Mucosa of descending colon (tissue), 3 donors: ENCODE results near the gene TMEM114. TPM values are rescaled to one million over a fixed set of nuclear protein-coding genes. Genes with fewer than 3 reads are reported as not detected.

Experiments used
- ATAC-seq: fragments of 200-7000 bp; cut with Tn5 transposase; one replicate; pipeline ENCODE4 v1.9.1; 2020; ENCODE audit warnings: mild to moderate bottlenecking, moderate library complexity
- DNase-seq, 3 donors: peaks; one replicate each; pipeline ENCODE4 v3.0.0-alpha.2; 2020
- H3K36me3 ChIP-seq: fragments of 200-600 bp; one replicate; pipeline ENCODE4 v1.8.0; 2021; ENCODE audit warnings: low read depth, mild to moderate bottlenecking
- H3K4me1 ChIP-seq: fragments of 200-600 bp; one replicate; pipeline ENCODE4 v1.8.0; 2021; ENCODE audit warnings: low read depth, mild to moderate bottlenecking
- H3K4me3 ChIP-seq: fragments of 200-600 bp; one replicate; pipeline ENCODE4 v1.8.0; 2021; ENCODE audit warnings: mild to moderate bottlenecking
- H3K9me3 ChIP-seq: fragments of 200-600 bp; one replicate; pipeline ENCODE4 v1.8.0; 2021; ENCODE audit warnings: mild to moderate bottlenecking
- intact Hi-C, 2 donors: fragments of 100-400 bp; cut with DNase I in 1 of 2; cut with micrococcal nuclease in 1 of 2; formaldehyde crosslinking; loops; one replicate each; pipeline versions ENCODE4 v1.11.0 to v1.11.1; 2022; cut with DNase I, micrococcal nuclease
- total RNA-seq, 3 donors: library from RNA; stranded (reverse); fragmentation: NEBNext Ultra II Directional in 2 of 3; extraction: Animal tissue kit (Norgen Biotek cat#: 25700) in 2 of 3; gene quantifications; one replicate each; pipeline versions ENCODE4 v1.2.1 to v1.2.4, GENCODE V29; 2021 to 2023
- TF ChIP-seq, protein P1 (sequence below): fragments of 200-600 bp; IDR thresholded peaks from one replicate; pipeline ENCODE4 v1.8.0; 2022; ENCODE audit warnings: antibody characterized with exemption, mild to moderate bottlenecking
- donor health status: DM: no; HTN: no; CAD: no; lungs with moderate emphysema.
- donor health status: DM: no; HTN: no; CAD: no.
- donor health status: DM: no; HTN: yes; CAD: no.

The TMEM114 gene
- total RNA-seq, 3 donors from 2014 or later = 0.60 TPM; not detected in 2

GRCh38 chr16:8581831-8582580, 8.3 kb downstream of the TMEM114 start:
- no peaks in the 10 kb centered on the region for H3K9me3 ChIP-seq
- ATAC-seq (peak; percentile 43), DNase-seq (peak in 1 of 3 donors; percentile 16)
- no peaks in the 10 kb centered on the region for H3K36me3 ChIP-seq
- no peaks in the 10 kb centered on the region for H3K4me1 ChIP-seq
- TF ChIP-seq, protein P1, sequence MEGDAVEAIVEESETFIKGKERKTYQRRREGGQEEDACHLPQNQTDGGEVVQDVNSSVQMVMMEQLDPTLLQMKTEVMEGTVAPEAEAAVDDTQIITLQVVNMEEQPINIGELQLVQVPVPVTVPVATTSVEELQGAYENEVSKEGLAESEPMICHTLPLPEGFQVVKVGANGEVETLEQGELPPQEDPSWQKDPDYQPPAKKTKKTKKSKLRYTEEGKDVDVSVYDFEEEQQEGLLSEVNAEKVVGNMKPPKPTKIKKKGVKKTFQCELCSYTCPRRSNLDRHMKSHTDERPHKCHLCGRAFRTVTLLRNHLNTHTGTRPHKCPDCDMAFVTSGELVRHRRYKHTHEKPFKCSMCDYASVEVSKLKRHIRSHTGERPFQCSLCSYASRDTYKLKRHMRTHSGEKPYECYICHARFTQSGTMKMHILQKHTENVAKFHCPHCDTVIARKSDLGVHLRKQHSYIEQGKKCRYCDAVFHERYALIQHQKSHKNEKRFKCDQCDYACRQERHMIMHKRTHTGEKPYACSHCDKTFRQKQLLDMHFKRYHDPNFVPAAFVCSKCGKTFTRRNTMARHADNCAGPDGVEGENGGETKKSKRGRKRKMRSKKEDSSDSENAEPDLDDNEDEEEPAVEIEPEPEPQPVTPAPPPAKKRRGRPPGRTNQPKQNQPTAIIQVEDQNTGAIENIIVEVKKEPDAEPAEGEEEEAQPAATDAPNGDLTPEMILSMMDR = no peak
- H3K4me3 ChIP-seq = no peak overlapping the region
- intact Hi-C loops = no loop called here

DNA sequence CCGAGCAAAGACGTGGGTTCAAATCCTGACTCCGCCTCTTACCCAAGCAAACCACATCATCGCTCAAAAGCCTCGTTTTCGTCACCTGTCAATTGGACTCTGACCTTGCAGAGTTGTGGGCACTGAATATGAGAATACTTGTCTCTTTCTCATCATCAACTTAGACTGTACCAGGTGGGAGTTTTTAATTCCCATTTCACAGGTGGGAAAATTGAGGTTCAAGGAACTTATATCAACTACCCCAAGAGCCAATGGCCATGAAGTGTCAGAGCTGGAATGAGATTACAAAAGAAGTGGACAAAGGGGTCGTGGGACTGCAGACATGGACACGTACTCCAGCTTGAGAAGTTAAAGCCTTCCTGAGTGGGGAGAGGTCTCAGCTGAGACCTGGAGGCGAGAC, 10.8 kb downstream of the TMEM114 start:
- no peaks in the 10 kb centered on the region for H3K4me1 ChIP-seq
- no peaks in the 10 kb centered on the region for H3K9me3 ChIP-seq
- no peak for ATAC-seq
- DNase-seq = no peak
- intact Hi-C loops = no loop called here
- TF ChIP-seq, protein P1 = no peak
- no peak overlapping the region for H3K4me3 ChIP-seq
- no peaks in the 10 kb centered on the region for H3K36me3 ChIP-seq

DNA sequence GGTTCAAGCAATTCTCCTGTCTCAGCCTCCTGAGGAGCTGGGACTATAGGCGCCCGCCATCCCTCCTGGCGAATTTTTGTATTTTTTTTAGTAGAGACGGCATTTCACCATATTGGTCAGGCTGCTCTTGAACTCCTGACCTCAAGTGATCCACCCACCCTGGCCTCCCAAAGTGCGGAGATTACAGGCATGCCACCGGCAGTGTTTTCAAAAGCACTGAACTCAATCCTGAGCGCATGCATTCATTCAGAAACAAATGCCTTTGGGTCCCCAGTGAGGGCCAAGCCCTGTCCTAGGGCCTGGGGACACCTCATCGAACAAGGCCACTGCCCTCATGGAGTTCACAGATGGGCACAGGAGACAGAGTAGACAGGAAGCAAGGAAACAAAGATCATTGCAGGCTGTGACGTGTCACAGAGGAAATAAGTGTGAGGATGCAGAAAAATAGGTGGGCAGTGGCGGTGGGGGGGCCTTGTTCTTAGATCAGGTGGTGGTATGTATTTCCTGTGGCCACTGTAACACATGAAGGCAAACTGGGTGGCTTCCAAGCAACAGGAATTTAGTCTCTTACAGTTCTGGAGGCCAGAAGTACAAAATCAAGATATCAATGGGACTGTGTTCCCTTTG, 12.5 kb downstream of the TMEM114 start:
- intact Hi-C loops = no loop called here
- DNase-seq (no peak), ATAC-seq (no peak)
- Histone ChIP-seq H3K9me3 (no peaks in the 10 kb centered on the region), H3K36me3 (no peaks in the 10 kb centered on the region), H3K4me1 (no peaks in the 10 kb centered on the region), H3K4me3 (no peak overlapping the region)
- TF ChIP-seq, protein P1 = no peak

- no peak for DNase-seq
- intact Hi-C loops = no loop called here
- TF ChIP-seq, protein P1 = no peak
- no peaks in the 10 kb centered on the region for H3K9me3 ChIP-seq
- ATAC-seq = no peak
- H3K4me1 ChIP-seq = no peaks in the 10 kb centered on the region
- H3K36me3 ChIP-seq = no peaks in the 10 kb centered on the region
- no peak overlapping the region for H3K4me3 ChIP-seq
Measured at GRCh38 chr16:8576141-8577004, 13.9 kb downstream of the TMEM114 start.

DNA sequence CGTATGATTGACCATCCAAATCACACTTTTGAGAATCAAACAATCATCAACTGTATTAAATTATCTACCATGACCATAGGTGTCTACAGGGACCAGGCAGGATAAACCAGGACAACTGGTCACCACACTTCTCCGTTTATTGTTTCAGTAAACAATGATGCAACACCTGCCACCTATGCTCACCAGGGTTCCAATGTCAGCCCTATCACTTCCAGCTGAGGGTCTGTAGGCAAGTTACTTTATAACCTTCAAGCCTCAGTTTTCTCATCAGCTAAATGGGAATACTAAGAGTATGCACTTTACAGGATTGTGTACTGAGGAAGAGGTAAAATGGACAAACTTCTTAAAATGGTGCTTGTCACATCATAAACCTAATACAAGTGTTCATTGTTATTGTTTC, 14.9 kb downstream of the TMEM114 start:
- DNase-seq = no peak
- no peak overlapping the region for H3K4me3 ChIP-seq
- H3K9me3 ChIP-seq = no peaks in the 10 kb centered on the region
- H3K4me1 ChIP-seq = peaks cover 3% of the 10 kb centered on the region
- H3K36me3 ChIP-seq = no peaks in the 10 kb centered on the region
- intact Hi-C loops = no loop called here
- no peak for ATAC-seq
- TF ChIP-seq, protein P1 = no peak
